Measurements from ENCODE around the gene VPS13C.
A peak's percentile ranks its signal among the peaks of the same experiment; 100 is the strongest.

VPS13C gene

GRCh38 chr15:61839546-61839945 lies 220.7 kb downstream of the VPS13C start:
- peak; percentile 1 for DNase-seq

GRCh38 chr15:61835496-61836106 lies 224.6 kb downstream of the VPS13C start:
- peak; percentile 17 for DNase-seq

- DNase-seq: no peak
Observed at GRCh38 chr15:61835029-61835428, 225.2 kb downstream of the VPS13C start.

GRCh38 chr15:61834076-61834697 lies 226.1 kb downstream of the VPS13C start:
- peak; percentile 5 for DNase-seq

GRCh38 chr15:61832223-61832622 lies 228.0 kb downstream of the VPS13C start:
- DNase-seq: no peak

- DNase-seq: no peak
Observed at GRCh38 chr15:61831505-61831921, 228.7 kb downstream of the VPS13C start.

- no peak for DNase-seq
Observed at GRCh38 chr15:61830536-61831330, 229.5 kb downstream of the VPS13C start.

- DNase-seq: no peak
Observed at GRCh38 chr15:61829514-61829889, 230.7 kb downstream of the VPS13C start.

- no peak for DNase-seq
Observed at GRCh38 chr15:61828860-61829513, 231.3 kb downstream of the VPS13C start.

- no peak for DNase-seq
Observed at GRCh38 chr15:61828008-61828407, 232.2 kb downstream of the VPS13C start.

- no peak for DNase-seq
Observed at GRCh38 chr15:61827131-61827530, 233.1 kb downstream of the VPS13C start.

GRCh38 chr15:61824291-61824690 lies 236.0 kb downstream of the VPS13C start:
- no peak for DNase-seq

GRCh38 chr15:61822511-61822910 lies 237.7 kb downstream of the VPS13C start:
- DNase-seq: no peak

GRCh38 chr15:61820951-61821350 lies 239.3 kb downstream of the VPS13C start:
- no peak for DNase-seq

- DNase-seq: no peak
Observed at GRCh38 chr15:61820212-61820611, 240.0 kb downstream of the VPS13C start.

GRCh38 chr15:61819386-61819785 lies 240.9 kb downstream of the VPS13C start:
- no peak for DNase-seq

GRCh38 chr15:61818801-61819200 lies 241.4 kb downstream of the VPS13C start:
- DNase-seq: no peak

GRCh38 chr15:61816856-61817255 lies 243.4 kb downstream of the VPS13C start:
- DNase-seq: no peak

GRCh38 chr15:61815356-61816083 lies 244.7 kb downstream of the VPS13C start:
- DNase-seq: no peak

- no peak for DNase-seq
Observed at GRCh38 chr15:61812476-61812875, 247.8 kb downstream of the VPS13C start.

- no peak for DNase-seq
Observed at GRCh38 chr15:61811952-61812351, 248.3 kb downstream of the VPS13C start.

- no peak for DNase-seq
Observed at GRCh38 chr15:61809216-61809615, 251.0 kb downstream of the VPS13C start.

Measured in amniotic stem cell (primary cell).